Hepatocyte (in vitro differentiated cells): Measurements from ENCODE around the gene PRCC. TPM values are rescaled to one million over a fixed set of nuclear protein-coding genes. Genes with fewer than 3 reads are reported as not detected.

Experiments
- DNase-seq: peaks from one replicate; pipeline ENCODE4 v3.0.0-alpha.2; 2016; ENCODE audit warnings: low spot score
- H2AFZ ChIP-seq: fragments of 200-600 bp; sonication (generic); 2 replicates; pipeline ENCODE4 v1.6.0; 2016; ENCODE audit warnings: antibody characterized with exemption, mild to moderate bottlenecking
- H3K27ac ChIP-seq: fragments of 200-600 bp; sonication (generic); 2 replicates; pipeline ENCODE4 v1.5.1; 2016; ENCODE audit warnings: mild to moderate bottlenecking
- H3K27me3 ChIP-seq: fragments of 200-600 bp; sonication (generic); 2 replicates; pipeline ENCODE4 v1.6.1; 2016
- H3K36me3 ChIP-seq: fragments of 200-600 bp; sonication (generic); replicated peaks from 2 replicates; pipeline ENCODE4 v1.5.1; 2016; ENCODE audit warnings: low read depth; ENCODE audit not compliant: insufficient read depth
- H3K4me1 ChIP-seq: fragments of 200-600 bp; sonication (generic); 2 replicates; pipeline ENCODE4 v1.5.1; 2016; ENCODE audit warnings: mild to moderate bottlenecking, moderate library complexity; ENCODE audit not compliant: insufficient read depth
- H3K4me2 ChIP-seq: fragments of 200-600 bp; sonication (generic); 2 replicates; pipeline ENCODE4 v1.6.0; 2016
- H3K4me3 ChIP-seq: fragments of 200-600 bp; sonication (generic); 2 replicates; pipeline ENCODE4 v1.5.1; 2016; ENCODE audit warnings: mild to moderate bottlenecking
- H3K79me2 ChIP-seq: fragments of 200-600 bp; sonication (generic); 2 replicates; pipeline ENCODE4 v1.6.0; 2017; ENCODE audit warnings: mild to moderate bottlenecking
- H3K9me2 ChIP-seq: fragments of 200-600 bp; sonication (generic); replicated peaks from 2 replicates; pipeline ENCODE4 v1.6.0; 2017; ENCODE audit warnings: mild to moderate bottlenecking; ENCODE audit not compliant: insufficient read depth
- H3K9me3 ChIP-seq: fragments of 200-600 bp; sonication (generic); 2 replicates; pipeline ENCODE4 v1.5.1; 2016; ENCODE audit warnings: low read depth, mild to moderate bottlenecking
- H4K20me1 ChIP-seq: fragments of 200-600 bp; sonication (generic); 2 replicates; pipeline ENCODE4 v1.6.0; 2016; ENCODE audit warnings: mild to moderate bottlenecking; ENCODE audit not compliant: insufficient read depth, poor library complexity, severe bottlenecking
- CTCF ChIP-seq: fragments of 200-600 bp; sonication (generic); IDR thresholded peaks from 2 replicates; pipeline ENCODE4 v1.5.1; 2016; ENCODE audit warnings: antibody characterized with exemption, mild to moderate bottlenecking; ENCODE audit not compliant: poor library complexity
- EZH2 ChIP-seq: fragments of 200-600 bp; sonication (generic); IDR thresholded peaks from 2 replicates; pipeline ENCODE4 v1.6.1; 2016; ENCODE audit warnings: antibody characterized with exemption, mild to moderate bottlenecking, borderline replicate concordance
- EZH2phosphoT487 ChIP-seq: fragments of 200-600 bp; sonication (generic); IDR thresholded peaks from one replicate; pipeline ENCODE4 v1.6.1; 2018; ENCODE audit warnings: antibody characterized with exemption, mild to moderate bottlenecking, low read depth, moderate library complexity; ENCODE audit not compliant: unreplicated experiment, severe bottlenecking
- WGBS: methylation state at CpG from one replicate; pipeline ENCODE4 v1.1.6; 2016; ENCODE audit warnings: low lambda C conversion rate; ENCODE audit errors: missing lambda C conversion rate; 5-methylcytosine and 5-hydroxymethylcytosine counted together
- polyA plus RNA-seq: library from polyadenylated mRNA; unstranded; fragments of >200 nt; fragmentation: Nextera tagmentation; extraction: Ambion mirVana; gene quantifications from 2 replicates; pipeline ENCODE4 v1.2.1, GENCODE V29; 2016
- total RNA-seq: library from RNA; depleted of rRNA; stranded (reverse); fragments of >200 nt; gene quantifications from 2 replicates; pipeline ENCODE4 v1.2.3, GENCODE V29; 2014

Gene PRCC
- total and polyA plus RNA-seq, 2 experiments from 2014 or later: 35.9 to 108 TPM

DNA sequence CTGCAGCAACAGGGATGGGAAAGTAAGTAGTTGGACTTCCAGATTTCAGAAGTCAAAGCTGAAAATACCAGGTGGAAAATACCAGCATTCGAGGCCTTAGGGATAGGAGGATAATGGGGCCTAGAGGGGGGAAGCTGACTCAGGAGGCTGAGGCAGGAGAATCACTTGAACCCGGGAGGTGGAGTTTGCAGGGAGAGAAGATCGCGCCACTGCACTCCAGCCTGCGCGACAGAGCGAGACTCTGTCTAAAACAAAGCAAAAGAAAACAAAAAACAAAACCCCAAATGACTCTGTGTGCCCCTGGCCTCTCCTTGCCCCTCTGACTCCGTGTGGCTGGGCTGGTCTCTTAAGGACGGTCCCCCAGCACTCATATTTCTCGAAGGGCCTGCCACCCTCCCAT is 46.0 kb downstream of the PRCC start:
- peak overlapping the region; percentile 29 for H2AFZ ChIP-seq
- H3K9me3 ChIP-seq: no peaks in the 10 kb centered on the region
- peak overlapping the region; percentile 18 for H3K4me3 ChIP-seq
- H3K36me3 ChIP-seq: no peaks in the 10 kb centered on the region
- H3K9me2 ChIP-seq: no peaks in the 10 kb centered on the region
- no peaks in the 10 kb centered on the region for H4K20me1 ChIP-seq
- no peak for DNase-seq
- H3K27ac ChIP-seq: no peak overlapping the region
- WGBS: 62% methylated on average over 10 of the region's 10 CpGs
- TF ChIP-seq CTCF: no peak
- TF ChIP-seq EZH2: no peak
- TF ChIP-seq EZH2phosphoT487: no peak
- H3K27me3 ChIP-seq: peaks cover 6% of the 10 kb centered on the region
- H3K79me2 ChIP-seq: no peaks in the 10 kb centered on the region
- peaks cover 20% of the 10 kb centered on the region for H3K4me1 ChIP-seq
- peak overlapping the region; percentile 84 for H3K4me2 ChIP-seq

DNA sequence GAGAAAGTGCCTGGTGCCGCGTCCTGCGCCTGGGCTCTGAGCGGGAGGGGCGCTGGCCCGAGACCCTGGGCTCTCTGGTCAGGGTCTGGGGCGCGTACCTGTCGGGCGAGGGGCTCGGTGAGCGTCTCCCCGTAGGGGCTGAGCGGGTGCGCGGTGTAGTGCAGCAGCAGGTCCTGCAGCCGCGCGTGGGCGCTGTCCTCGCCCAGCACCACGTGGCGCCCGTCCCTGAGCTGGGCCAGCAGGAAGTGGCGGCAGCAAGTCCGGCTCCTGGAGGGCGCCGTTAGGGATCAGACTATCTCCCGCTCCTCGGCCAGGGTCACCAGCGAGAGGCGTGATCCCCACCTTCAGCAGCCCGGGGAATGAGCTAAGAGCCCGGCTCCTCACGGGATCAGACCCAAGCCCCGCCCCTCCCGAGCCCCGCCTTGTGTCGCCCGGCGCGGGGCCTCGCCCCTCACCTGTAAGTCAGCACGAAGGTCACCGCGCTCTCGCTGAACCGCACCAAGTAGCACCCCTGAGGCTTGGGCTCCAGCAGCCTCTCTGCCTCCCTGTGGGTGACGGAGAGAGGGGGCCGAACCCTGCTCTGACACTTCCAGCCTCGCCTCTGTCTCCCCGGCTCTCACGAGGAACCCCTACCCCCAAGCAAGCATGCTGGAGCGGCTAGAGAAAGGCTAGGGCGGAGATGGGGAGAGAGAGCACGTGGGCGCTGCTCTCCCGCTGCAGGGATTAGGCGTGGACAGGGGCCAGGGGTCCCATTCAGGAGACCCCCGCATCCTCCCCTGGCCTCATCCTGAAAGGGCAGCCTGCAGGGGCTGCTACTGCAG is 46.6 kb downstream of the PRCC start:
- Histone ChIP-seq H3K27ac (no peak overlapping the region), H3K36me3 (no peaks in the 10 kb centered on the region), H3K9me3 (no peaks in the 10 kb centered on the region), H3K79me2 (no peaks in the 10 kb centered on the region), H3K27me3 (peaks cover 6% of the 10 kb centered on the region), H4K20me1 (no peaks in the 10 kb centered on the region), H3K9me2 (no peaks in the 10 kb centered on the region), H2AFZ (peak overlapping the region; percentile 29), H3K4me2 (peak overlapping the region; percentile 84), H3K4me3 (peak overlapping the region; percentile 18), H3K4me1 (peaks cover 20% of the 10 kb centered on the region)
- peak; percentile 82 for DNase-seq
- WGBS: 12% methylated on average over 56 of the region's 60 CpGs
- peak; percentile 68 for TF ChIP-seq CTCF
- no peak for TF ChIP-seq EZH2

GRCh38 chr1:156814571-156815260 is 47.4 kb downstream of the PRCC start:
- Histone ChIP-seq H3K27ac (no peak overlapping the region), H3K9me3 (no peaks in the 10 kb centered on the region), H3K79me2 (no peaks in the 10 kb centered on the region), H3K27me3 (peaks cover 6% of the 10 kb centered on the region), H3K9me2 (no peaks in the 10 kb centered on the region), H2AFZ (peak overlapping the region; percentile 29), H3K4me3 (no peak overlapping the region), H3K4me2 (peak overlapping the region; percentile 84), H3K36me3 (no peaks in the 10 kb centered on the region), H3K4me1 (peaks cover 20% of the 10 kb centered on the region), H4K20me1 (no peaks in the 10 kb centered on the region)
- 83% methylated on average over 7 of the region's 7 CpGs for WGBS
- DNase-seq: no peak
- no peak for TF ChIP-seq EZH2
- no peak for TF ChIP-seq CTCF
- no peak for TF ChIP-seq EZH2phosphoT487
